ENCODE data around the gene GATA2. TPM values are rescaled to one million over a fixed set of nuclear protein-coding genes. Genes with fewer than 3 reads are reported as not detected.

Gene GATA2
- total and polyA plus RNA-seq, 2 experiments from 2014 or later = 0.52 to 0.83 TPM

GRCh38 chr3:128447561-128448013 lies 45.4 kb downstream of the GATA2 start:
- Histone ChIP-seq H3K27me3 (ENCODE audit: insufficient read depth) (no peaks in the 10 kb centered on the region), H3K79me2 (replicated peaks; ENCODE audit: insufficient read depth) (no peaks in the 10 kb centered on the region), H3K36me3 (ENCODE audit: insufficient read depth) (no peaks in the 10 kb centered on the region), H3K4me1 (ENCODE audit: insufficient read depth) (no peaks in the 10 kb centered on the region), H3K4me3 (no peak overlapping the region), H2AFZ (no peak overlapping the region), H3F3A (replicated peaks; ENCODE audit: low read depth) (no peaks in the 10 kb centered on the region), H3K4me2 (no peak overlapping the region), H4K20me1 (replicated peaks; ENCODE audit: insufficient read depth) (no peaks in the 10 kb centered on the region), H3K9me2 (ENCODE audit: insufficient read depth) (0 out of 2 replicates have a peak, but pooled peaks cover 5% of the 10 kb centered on the region), H3K27ac (ENCODE audit: low read depth) (no peak overlapping the region)
- no peaks in the 10 kb centered on the region; the same call in 2 of the 3 replicates for H3K36me3 Mint-ChIP-seq (ENCODE audit: low read depth)
- H3K27me3 Mint-ChIP-seq (ENCODE audit: insufficient read depth, low read depth, poor library complexity) = peaks cover 15% of the 10 kb centered on the region
- DNase-seq (ENCODE audit: low spot score) (no peak), ATAC-seq (no peak)
- H3K4me1 Mint-ChIP-seq = peaks cover 6% of the 10 kb centered on the region; the same call in 1 of the 3 replicates
- H3K9me3 Mint-ChIP-seq = peaks cover 4% of the 10 kb centered on the region
- no peak overlapping the region for H3K27ac Mint-ChIP-seq
- H3K4me3 Mint-ChIP-seq = no peak overlapping the region
- TF ChIP-seq NANOG (IDR thresholded peaks at IDR 0.05; ENCODE audit: borderline replicate concordance) = no peak

DNA sequence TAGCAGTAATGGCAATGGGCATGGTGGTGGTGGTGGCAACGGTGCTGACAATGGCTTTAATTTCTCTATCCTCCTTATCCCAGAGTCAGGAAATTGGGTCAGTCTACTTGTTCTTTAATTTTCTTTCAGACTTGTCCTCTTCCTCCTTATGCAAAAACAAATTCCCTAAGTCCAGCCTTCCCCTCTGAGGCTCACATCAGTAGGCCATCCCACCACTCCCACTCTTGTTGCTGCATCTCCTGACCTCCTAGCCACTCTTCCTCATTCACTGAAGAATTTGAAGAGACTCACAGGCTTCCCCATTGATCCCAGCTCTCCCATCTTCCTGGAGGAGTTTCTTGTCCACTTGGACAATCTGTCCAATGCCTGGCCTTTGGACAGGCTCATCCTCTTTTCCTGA lies 46.2 kb downstream of the GATA2 start:
- Histone ChIP-seq H3F3A (replicated peaks; ENCODE audit: low read depth) (no peaks in the 10 kb centered on the region), H3K27me3 (ENCODE audit: insufficient read depth) (no peaks in the 10 kb centered on the region), H3K4me1 (ENCODE audit: insufficient read depth) (no peaks in the 10 kb centered on the region), H3K79me2 (replicated peaks; ENCODE audit: insufficient read depth) (no peaks in the 10 kb centered on the region), H3K36me3 (ENCODE audit: insufficient read depth) (no peaks in the 10 kb centered on the region), H4K20me1 (replicated peaks; ENCODE audit: insufficient read depth) (no peaks in the 10 kb centered on the region), H3K4me2 (no peak overlapping the region), H3K4me3 (no peak overlapping the region), H3K27ac (ENCODE audit: low read depth) (no peak overlapping the region), H2AFZ (no peak overlapping the region), H3K9me2 (ENCODE audit: insufficient read depth) (0 out of 2 replicates have a peak, but pooled peaks cover 5% of the 10 kb centered on the region)
- Mint-ChIP-seq H3K27ac (no peak overlapping the region), H3K4me3 (no peak overlapping the region), H3K4me1 (peaks cover 6% of the 10 kb centered on the region; the same call in 1 of the 3 replicates), H3K36me3 (ENCODE audit: low read depth) (no peaks in the 10 kb centered on the region; the same call in 2 of the 3 replicates), H3K27me3 (ENCODE audit: insufficient read depth, low read depth, poor library complexity) (peaks cover 15% of the 10 kb centered on the region), H3K9me3 (peaks cover 4% of the 10 kb centered on the region)
- ATAC-seq = no peak
- no peak for DNase-seq (ENCODE audit: low spot score)
- TF ChIP-seq ZNF331 (CRISPR knock-in tag; IDR thresholded peaks at IDR 0.05; ENCODE audit: low read depth) = no peak
- TF ChIP-seq CREB1 (CRISPR knock-in tag; IDR thresholded peaks at IDR 0.05; ENCODE audit: low read depth) = no peak
- TF ChIP-seq, protein P1, sequence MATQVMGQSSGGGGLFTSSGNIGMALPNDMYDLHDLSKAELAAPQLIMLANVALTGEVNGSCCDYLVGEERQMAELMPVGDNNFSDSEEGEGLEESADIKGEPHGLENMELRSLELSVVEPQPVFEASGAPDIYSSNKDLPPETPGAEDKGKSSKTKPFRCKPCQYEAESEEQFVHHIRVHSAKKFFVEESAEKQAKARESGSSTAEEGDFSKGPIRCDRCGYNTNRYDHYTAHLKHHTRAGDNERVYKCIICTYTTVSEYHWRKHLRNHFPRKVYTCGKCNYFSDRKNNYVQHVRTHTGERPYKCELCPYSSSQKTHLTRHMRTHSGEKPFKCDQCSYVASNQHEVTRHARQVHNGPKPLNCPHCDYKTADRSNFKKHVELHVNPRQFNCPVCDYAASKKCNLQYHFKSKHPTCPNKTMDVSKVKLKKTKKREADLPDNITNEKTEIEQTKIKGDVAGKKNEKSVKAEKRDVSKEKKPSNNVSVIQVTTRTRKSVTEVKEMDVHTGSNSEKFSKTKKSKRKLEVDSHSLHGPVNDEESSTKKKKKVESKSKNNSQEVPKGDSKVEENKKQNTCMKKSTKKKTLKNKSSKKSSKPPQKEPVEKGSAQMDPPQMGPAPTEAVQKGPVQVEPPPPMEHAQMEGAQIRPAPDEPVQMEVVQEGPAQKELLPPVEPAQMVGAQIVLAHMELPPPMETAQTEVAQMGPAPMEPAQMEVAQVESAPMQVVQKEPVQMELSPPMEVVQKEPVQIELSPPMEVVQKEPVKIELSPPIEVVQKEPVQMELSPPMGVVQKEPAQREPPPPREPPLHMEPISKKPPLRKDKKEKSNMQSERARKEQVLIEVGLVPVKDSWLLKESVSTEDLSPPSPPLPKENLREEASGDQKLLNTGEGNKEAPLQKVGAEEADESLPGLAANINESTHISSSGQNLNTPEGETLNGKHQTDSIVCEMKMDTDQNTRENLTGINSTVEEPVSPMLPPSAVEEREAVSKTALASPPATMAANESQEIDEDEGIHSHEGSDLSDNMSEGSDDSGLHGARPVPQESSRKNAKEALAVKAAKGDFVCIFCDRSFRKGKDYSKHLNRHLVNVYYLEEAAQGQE (IDR thresholded peaks at IDR 0.05; ENCODE audit: unreplicated experiment) = no peak
- no peak for TF ChIP-seq EZH2 (IDR thresholded peaks at IDR 0.05; ENCODE audit: low read depth, unreplicated experiment)
- TF ChIP-seq, protein P2, sequence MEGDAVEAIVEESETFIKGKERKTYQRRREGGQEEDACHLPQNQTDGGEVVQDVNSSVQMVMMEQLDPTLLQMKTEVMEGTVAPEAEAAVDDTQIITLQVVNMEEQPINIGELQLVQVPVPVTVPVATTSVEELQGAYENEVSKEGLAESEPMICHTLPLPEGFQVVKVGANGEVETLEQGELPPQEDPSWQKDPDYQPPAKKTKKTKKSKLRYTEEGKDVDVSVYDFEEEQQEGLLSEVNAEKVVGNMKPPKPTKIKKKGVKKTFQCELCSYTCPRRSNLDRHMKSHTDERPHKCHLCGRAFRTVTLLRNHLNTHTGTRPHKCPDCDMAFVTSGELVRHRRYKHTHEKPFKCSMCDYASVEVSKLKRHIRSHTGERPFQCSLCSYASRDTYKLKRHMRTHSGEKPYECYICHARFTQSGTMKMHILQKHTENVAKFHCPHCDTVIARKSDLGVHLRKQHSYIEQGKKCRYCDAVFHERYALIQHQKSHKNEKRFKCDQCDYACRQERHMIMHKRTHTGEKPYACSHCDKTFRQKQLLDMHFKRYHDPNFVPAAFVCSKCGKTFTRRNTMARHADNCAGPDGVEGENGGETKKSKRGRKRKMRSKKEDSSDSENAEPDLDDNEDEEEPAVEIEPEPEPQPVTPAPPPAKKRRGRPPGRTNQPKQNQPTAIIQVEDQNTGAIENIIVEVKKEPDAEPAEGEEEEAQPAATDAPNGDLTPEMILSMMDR (conservative IDR thresholded peaks at IDR 0.05; ENCODE audit: low read depth in 2 of 2) = no peak
- TF ChIP-seq STAT1 (IDR thresholded peaks at IDR 0.05; ENCODE audit: unreplicated experiment) = no peak
- TF ChIP-seq JUNB (IDR thresholded peaks at IDR 0.05; ENCODE audit: unreplicated experiment) = no peak
- no peak for TF ChIP-seq NANOG (IDR thresholded peaks at IDR 0.05; ENCODE audit: borderline replicate concordance)
- no peak for TF ChIP-seq ETS1 (IDR thresholded peaks at IDR 0.05)
- TF ChIP-seq EZH2phosphoT487 (IDR thresholded peaks at IDR 0.05; ENCODE audit: unreplicated experiment) = no peak
- no peak for TF ChIP-seq POLR2AphosphoS5 (IDR thresholded peaks at IDR 0.05; ENCODE audit: low read depth)

Data from GM23338 (cell line).